GM19240 (cell line): Measurements from ENCODE around the gene DNAJC22.
"Not testable (repeated sequence)": the region's sequence is repeated elsewhere in the genome, so short reads cannot be mapped to it uniquely, and the experiment has no call there.

ENCODE experiments used
- DNase-seq: peaks from one replicate; pipeline ENCODE4 v3.0.0; 2011; ENCODE audit warnings: low spot score; ENCODE audit not compliant: insufficient read length

Gene DNAJC22

DNA sequence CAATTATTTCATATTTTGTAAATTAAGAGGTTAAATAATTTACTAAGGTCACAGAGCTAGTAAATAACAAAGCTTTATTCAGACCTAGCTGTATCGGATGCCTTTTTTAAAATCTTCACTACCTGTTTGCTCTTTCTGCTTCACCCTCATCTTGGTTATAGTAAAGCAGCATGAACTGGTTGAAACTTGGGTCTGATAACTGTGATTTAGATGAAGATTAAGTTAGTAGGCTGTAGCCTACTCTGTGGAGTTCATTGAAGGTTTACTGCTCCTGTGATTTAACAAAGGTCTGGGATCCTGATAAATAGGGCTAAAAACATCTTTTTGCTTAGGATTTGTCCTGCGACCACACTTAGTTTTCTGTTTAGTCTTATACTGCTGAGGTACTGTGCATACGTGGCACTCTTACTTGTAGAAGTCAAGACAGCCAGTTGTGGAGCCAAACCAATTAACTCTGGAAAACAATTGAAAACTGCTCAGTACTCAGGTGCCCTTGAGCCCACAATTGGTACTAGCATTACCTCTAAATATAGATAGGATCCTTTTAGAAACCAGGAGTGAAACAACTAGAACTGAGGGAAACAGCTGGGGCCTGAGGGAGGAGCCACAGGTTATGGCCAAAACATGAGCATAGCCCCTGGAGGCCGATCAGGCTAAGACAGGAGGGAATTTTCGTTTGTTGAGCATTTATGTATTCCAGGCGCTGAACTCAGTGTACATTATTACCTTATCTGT is 22.9 kb downstream of the DNAJC22 start:
- DNase-seq: peak; percentile 53

DNA sequence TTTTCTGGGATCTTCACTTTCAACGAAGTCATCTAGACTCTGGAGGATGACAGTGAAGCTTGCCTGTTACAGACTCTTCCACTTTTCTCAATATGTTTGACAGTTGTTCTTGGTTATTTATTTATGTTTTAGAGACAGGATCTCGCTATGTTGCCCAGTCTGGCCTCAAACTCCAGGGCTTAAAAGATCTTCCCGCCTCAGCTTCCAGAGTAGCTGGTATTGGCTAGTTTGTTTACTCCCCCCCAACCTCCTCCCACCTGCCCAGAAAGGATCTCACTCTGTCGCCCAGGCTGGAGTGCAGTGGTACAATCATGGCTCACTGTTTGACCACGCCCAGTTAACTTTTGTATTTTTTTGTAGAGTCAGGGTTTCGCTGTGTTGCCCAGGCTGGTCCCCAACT is 23.9 kb downstream of the DNAJC22 start:
- DNase-seq: no peak

- DNase-seq: no peak
Measured at GRCh38 chr12:49375406-49375805, 28.7 kb downstream of the DNAJC22 start.

DNA sequence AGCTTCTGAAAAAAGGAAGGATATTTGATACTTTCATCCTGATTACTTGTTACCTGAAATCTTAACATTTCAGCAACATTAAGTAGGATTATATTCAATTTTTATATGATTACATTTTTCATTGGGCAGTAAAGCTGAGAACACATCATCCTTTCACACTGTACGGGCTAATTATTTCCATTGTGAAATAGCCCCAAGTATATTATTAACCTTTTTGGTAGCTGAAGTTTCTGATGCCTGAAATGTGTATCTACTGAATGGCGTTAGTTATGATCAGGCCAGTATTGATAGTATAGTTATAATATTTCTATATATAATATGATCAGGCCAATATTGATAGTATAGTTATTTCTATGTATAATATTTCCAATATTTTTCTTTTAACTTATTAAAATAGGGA is 30.7 kb downstream of the DNAJC22 start:
- no peak for DNase-seq

DNA sequence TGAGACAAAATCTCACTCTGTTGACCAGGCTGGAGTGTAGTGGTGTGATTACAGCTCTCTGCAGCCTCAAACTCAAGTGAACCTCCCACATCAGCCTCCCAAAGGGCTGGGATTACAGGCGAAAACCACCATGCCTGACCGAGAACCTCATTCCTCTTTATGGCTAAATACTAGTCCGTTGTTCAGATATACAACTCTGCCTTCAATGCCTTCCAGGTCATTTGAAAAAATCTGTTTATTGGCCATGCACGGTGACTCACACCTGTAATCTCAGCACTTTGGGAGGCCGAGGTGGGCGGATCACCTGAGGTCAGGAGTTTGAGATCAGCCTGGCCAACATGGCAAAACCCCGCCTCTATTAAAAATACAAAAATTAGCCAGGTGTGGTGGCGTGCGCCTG is 33.5 kb downstream of the DNAJC22 start:
- not testable (repeated sequence) for DNase-seq

DNA sequence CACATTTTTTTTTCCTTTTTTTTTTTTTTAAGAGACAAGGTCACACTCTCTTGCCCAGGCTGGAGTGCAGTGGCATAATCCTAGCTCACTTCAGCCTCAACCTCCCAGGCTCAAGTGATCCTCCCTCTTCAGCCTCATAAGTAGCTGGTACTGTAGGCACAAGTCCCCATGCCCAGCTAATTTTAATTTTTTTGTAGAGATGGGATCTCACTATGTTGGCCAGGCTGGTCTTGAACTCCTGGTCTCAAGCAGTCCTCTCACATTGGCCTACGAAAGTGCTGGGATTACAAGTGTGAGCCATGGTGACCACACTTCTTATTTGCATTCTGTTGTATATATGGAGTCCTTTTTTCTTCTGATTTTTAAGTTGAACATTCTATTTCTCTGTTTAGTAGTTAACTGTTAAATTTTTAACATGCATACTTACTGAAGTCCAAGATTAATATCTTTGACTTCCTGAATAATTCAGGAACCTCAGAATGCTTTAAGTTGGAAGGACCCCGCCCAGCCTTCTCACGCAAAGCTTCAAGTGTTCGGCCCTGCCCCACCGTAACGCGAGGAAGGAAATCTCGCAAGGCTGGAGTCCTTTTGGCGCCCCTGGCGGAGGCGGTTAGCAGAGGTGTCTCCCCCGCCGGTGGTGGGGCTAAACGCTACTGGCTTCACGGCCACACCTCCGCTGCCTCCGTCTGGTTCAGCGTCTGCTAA is 42.1 kb downstream of the DNAJC22 start:
- DNase-seq: no peak

DNA sequence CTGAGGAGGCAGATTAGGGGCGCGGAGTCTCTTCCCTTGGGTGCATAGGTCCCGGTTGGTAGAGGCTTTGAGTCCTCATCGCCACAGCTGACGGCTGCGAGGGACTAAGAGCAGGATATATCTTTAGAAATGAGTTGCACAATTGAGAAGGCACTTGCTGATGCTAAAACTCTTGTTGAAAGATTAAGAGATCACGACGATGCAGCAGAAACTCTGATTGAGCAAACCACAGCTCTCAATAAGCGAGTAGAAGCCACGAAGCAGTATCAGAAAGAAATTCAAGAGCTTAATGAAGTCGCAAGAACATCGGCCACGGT is 42.7 kb downstream of the DNAJC22 start:
- DNase-seq: no peak

DNA sequence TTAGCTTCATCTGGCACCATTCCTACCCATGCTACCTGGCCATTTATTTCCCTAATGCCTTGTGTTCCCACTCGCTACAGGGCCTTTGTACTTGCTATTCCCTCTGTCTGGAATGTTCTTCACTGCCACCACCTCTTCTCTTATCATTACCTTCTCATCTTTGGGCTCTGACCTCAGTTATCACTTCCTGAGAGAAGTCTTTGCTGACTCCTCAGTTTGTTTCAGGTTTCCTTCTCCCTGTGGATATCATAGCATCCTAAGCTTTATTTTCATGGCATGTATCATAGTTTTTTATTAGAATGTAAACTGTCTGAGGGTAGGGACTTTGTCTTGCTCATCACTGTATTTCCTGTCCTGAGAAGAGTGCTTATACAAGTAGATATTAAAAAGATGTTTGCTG is 50.3 kb downstream of the DNAJC22 start:
- DNase-seq: no peak

DNA sequence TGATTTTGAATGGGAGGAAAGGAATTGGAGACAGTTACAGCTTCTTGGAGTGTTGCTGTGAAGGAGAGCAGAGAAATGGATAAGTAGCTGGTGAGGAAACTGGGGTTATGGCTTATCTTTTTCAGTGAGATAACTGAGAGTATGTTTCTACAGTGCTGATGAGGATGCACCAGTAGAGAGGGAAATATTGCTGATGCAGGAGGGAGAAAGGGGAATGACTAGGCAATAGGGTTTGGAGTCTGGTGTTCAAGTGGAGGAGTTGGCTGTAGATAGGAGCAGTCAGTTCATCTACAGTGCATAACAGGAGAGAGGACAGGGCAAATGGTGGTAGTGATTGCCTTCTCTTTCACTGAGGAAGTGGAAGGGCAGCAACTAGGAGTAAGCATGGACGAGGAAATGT is 53.6 kb downstream of the DNAJC22 start:
- no peak for DNase-seq
